Fibroblast of peridontal ligament (primary cell): Measurements from ENCODE around the gene OXSM.
A peak's percentile ranks its signal among the peaks of the same experiment; 100 is the strongest.

Source experiments
- DNase-seq: peaks from one replicate; pipeline ENCODE4 v3.0.0-alpha.2; 2010; ENCODE audit errors: extremely low read depth

OXSM gene

DNA sequence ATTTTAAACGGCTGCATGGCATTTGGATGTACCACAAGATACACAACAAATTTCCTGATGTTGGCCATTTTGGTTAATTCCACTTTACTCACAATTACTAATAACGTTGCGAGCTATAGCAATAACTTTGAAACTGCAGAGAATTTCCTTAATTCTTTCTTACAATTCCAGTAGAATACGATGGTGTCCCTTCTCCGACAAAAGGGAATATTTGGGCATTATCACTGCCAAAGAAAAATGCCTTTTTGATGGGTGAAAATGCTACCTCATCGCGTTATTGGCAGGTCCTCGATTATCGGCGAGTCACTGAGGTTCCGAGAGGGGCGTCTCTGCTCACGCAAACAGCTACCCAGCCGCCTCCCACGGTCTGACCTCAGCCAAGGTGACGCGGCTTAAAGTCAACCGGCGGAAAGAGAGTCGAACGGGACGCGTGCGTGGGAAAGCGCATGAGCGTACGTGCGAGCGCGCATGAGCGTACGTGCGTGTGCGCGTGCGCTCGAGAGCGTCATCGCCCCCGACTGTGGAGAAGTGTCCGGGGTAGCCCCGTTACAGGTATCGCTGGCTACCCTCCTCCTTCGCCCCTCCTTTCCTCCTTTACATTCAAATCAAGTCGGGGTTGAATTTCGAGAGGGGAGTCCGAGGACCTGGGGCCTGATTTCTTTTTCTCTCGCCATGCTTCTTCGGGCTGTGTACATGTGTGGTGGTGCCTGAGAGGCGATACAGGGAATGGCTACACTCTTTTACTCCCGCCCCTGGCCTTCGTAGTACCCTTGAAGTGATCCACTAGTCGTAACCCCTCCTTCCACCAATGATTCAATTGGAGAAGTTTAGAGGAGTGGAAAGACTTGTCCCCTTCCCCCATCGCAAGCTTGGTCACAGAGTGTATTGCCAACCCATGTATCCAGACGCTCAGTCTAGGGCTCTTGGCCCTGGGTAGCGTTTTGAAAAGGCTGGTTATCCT, at the start of gene OXSM:
Gene OXSM, plus strand, starts transcription at position 495 of the 961 bp plus-strand sequence. CDS start 931 bp downstream, outside the sequence.
- DNase-seq, result peak; percentile 89

DNA sequence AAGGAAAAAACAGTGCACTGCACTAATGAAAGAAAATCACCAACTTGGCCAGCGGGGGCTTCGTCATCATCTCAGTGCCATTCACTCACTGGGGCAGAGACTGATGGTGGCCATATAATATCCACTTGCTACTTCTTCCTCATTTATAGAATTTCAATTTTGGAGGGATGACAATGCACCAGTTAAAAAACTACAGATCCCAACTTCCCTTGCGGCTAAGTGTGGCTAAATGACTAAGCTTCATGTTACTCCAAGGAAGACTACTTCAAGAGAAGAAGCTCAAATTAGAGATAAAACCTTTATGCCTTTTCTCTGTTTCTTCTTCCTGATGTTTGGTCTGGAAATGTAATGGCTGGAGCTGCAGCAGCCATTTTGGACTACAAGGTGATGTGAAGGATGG, 45.4 kb upstream of the OXSM start:
- DNase-seq, result no peak

DNA sequence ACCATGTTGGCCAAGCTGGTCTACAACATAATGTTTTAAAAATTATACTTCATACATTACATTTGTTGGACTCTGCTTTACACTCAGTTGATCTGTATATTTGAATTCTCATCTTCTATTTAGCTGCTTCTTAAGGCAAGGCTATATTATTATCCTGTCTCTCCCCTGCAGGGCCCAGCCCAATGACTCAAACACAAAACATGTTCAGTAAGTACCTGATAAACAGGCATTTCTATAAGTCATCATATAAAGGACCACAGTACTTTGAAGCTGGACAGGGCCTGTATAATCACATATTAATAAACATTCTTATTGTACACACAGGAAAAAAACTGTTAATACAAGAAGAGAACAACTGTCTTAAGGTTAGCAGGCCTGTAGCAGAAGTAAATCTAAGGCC, 42.9 kb upstream of the OXSM start:
- DNase-seq, result no peak

DNA sequence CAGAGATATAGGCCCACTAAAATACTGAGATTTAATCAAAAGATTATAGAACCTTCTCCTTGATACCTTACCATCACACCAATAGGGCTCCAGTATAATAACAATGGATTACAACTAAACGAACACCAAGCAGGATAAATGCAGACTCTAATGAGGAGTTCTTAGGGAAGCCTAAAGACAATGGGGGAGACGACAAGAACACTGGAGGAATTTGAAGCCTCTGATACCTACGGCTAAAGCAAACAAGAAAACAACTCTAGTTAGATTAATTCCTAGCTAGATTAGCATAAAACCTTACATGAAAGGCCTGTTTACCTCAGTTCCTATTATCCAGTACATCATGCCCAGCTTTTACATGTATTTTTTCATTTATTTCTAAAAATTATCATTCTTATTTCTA, 41.7 kb upstream of the OXSM start:
- DNase-seq, result no peak

DNA sequence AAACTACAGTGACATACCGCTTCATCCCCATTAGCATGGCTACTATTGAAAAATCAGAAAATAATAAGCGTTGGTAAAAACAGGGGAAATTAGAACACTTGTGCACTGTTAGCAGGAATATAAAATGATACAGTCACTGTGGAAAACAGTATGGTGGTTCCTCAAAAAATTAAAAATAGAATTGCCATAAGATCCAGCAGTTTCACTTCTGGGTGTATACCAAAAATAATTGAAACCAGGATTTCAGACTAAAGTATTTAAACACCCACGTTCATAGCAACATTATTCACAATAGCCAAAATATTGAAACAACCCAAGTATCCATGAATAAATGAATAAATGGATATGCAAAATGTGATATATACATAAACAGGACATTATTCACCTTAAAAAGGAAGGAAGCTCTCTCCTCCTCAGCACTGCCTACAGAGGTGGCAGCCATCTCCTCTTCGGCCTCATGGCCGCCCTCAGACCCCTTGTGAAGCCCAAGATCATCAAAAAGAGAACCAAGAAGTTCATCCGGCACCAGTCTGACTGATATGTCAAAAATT, 40.8 kb upstream of the OXSM start:
- peak; percentile 5 for DNase-seq

DNA sequence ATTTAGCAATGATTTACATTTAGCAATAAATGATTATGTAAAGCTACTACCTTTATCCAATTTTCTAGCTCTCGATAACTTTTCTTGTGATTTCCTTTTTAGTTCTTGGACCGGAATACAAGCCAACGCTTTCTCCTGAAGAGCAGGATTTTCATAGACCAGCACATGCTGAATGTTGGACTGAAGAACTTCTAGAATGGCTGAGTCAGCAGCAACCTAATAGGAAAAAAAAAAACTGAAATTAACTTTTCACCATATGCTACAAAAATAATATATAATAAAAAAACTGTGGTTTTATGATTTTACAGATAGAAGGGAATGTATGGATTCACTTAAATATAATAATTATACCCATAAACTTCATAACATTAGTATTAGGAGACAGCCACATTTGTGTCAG, 38.8 kb upstream of the OXSM start:
- DNase-seq, result no peak

DNA sequence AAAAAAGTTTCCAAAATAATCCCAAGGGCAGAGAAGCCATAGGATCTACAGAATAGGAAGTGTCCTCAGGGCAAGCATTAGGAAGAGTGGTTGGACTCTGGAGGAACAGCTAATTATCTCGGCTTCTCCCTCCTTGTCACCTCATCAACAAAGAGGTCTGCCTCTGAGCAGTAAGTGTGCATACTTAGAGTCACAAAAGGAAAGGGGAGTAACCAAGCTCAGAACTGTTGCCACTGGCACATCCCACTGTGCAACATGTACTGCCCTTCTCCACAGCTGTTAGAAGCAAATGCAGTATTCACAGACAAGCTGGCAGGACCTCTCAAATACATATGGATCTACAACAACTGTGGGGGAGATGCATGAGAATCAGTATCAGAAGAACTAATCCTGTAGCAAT, 38.2 kb upstream of the OXSM start:
- DNase-seq, result no peak

DNA sequence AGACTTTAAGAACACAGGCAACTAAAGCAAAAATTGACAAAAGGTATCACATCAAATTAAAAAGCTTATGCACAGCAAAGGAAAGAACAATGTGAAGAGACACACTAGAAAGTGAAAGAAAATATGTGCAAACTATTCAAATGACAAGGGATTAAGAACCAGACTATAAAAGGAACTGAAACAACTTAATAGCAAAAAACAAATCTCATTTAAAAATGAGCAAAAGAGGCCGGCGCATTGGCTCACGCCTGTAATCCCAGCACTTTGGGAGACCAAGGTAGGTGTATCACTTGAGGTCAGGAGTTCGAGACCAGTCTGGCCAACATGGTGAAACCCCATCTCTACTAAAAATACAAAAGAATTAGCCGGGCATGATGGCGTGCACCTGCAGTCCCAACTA, 21.0 kb upstream of the OXSM start:
- no peak for DNase-seq

DNA sequence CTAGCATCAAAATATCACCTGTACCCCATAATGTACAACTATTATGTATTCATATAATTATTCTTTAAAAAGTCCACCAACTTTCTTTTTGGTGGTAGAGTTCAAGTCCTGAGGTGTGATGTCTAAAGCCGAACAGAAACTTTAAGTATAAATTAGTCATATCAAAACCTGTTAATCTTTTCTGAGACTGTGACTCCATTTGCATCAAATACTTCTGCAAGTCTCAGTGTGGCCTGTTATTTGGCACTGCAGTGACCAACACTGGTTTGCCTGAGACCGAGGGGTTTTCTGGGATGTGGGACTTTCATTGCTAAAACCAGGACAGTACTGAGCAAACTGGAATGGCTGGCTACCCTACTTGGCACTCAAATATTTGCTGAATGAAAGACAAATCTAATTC, 14.0 kb upstream of the OXSM start:
- DNase-seq, result no peak

DNA sequence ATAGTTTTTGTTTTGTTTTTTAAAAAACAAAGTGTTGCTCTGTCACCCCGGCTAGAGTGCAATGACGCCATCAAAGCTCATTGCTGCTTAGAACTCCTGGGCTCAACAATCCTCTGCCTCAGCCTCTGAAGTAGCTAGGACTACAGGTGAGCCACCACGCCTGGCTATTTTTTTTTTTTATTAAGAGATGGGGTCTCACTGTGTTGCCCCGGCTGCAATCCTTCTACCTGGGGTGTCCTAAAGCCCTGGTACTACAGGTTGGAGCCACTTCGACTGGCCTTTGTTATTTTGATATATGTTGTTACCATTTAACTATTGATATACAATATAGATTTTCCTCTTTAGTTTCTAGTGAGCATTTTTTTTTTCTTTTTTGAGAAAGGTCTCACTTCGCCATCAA, 9.3 kb upstream of the OXSM start:
- DNase-seq, result no peak

DNA sequence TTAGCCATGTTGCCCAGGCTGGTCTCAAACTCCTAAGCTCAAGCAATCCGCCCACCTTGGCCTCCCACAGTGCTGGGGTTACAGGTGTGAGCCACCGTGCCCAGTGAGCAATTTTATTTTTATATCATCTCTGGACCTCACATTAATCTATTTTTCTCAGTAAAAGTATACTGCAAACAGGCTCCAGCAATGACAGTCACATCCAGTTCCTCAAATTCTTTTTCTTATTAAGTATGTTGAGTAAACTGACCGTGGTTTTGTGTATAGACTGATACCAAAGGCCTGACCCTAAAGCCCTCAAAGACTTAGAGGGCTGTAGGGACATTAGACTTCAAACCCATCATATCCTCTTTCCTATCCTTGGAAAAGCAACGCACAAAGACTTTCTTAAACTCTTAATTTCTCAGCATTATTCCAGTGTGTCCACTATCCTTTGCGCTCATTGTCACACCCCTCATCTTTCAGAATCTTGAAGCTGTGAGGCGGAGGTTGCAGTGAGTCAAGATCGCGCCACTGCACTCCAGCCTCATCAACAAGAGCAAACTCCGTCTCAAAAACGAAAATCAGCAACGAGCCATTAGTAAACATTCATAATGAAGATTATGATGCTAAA, 8.6 kb upstream of the OXSM start:
- DNase-seq, result no peak

DNA sequence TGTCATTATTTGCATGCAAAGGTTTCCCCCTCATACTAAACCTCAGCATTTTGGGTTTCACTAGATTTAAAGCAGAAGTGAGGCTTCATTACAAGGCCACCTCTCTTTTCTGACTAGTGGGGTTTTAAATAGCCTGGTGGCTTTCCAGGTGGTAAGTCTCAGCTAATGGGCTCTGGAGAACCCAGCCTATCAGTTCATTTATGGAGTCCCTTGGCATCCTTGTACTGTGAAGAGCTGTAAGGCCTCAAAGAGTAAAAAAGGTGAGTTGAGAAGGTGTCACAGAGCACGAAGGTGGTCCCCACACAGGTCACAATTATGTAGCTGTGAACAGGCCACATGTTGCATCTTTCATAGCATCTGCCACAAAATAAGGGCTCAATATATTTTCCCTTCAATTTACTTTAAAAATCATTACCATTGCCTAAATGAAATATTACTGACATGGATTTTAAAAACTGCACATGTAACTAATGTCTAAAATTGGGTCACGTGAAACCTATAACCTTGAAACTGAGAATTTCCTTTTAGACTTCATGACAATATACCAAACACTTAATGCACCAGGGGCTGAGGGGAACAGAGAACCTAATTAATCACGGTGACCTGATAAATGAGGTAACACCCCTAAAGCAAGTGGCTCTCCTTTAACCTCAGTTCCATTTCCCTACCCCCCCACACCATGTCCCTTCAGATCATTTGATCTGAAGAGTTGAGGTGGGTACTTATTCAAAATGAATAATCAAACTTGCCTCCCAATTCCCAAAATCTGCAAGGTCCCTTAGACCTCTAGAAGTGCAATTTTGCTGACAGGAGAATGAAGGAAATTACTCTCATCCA, 7.9 kb upstream of the OXSM start:
- DNase-seq, result no peak

DNA sequence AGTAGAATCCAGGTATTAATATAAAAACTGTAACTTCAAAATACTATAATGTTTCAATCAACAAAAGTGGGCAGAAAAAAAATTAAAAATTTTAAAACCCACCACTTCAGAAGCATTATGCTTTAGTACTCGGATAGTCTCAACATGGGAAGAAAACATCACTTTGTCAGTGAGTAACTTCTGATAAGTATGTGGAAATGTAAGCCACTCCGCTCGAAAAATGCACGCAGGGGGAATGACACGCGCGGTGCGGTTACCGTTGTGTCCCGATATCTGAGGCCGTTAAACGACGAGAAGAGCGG, 7.3 kb upstream of the OXSM start:
- DNase-seq, result peak; percentile 39

DNA sequence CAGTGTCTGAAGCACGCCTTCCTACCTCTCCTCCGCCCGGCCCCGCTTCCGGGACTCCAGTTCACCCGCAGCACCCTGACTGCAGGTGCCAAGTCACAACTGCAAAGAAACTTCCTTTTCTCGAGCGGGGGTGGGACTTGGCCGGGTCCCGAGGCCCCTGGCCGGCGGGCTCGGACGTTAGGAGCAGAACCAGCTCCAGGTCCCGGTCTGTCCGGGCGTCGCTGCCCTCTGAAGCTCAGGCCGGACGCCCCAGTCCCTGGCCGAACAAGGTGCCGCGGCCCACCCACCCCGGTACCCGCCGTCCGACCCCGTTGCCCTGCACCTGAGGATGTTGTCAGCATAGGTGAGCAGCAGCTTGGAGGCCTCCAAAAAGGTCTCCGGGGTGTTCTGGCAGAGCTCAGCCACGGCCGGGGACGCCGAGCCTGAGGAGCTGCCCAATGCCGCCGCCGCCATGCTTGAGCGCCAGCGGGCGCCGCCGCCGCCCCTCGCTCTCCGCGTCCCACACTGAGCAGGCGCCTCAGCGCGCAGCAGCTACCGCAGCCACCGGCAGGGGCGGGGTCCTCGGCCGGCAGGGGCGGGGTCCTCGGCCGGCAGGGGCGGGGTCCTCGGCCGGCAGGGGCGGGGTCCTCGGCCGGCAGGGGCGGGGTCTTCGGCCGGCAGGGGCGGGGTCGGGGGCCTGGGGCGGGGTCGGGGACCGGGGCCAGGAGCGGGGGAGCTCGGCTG, 6.8 kb upstream of the OXSM start, which contains the start of gene NGLY1:
Gene NGLY1, minus strand, starts transcription at position 506 of the 723 bp plus-strand sequence. Its CDS starts 53 bp downstream, at position 453.
- peak; percentile 66 for DNase-seq

DNA sequence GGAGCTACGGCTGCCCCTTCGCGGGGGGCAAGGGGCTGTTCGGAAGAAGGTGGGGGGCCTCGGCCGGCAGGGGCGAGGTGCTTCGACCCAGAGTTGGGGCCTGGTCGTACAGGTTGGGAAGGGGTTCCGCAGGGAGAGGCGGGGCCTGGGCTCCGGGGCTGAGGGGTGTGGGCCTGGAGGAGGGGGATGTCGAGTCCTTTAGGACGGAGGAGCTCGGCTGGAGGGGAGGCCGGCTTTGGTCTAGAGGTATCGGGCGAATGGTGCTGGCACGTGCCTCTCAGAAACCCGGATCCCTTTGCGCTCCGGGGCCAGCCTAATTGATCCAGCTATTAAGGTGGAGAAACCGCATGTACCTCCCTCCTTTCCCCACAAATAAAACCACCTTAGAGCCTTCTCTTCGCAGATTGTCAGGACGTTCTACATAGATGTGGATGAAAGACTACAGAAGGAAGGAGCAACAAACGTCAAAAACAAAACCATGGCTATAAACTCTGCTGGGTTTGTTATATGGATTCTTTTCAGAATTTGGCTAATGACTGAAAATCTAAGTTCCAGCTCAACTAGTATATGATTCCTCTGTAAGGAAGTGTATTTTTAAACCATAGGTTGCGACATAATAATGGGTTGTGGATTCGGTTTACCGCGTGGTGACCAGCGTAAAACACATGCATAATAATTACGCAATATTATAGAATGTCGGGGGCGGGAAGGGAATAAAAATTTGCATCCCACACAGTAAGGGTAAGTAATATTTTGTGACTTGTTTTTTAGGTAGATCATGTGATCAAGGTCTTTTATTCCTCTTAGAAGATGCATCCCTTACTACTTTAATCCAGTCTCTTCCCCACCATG, 6.0 kb upstream of the OXSM start:
- DNase-seq, result peak; percentile 31

DNA sequence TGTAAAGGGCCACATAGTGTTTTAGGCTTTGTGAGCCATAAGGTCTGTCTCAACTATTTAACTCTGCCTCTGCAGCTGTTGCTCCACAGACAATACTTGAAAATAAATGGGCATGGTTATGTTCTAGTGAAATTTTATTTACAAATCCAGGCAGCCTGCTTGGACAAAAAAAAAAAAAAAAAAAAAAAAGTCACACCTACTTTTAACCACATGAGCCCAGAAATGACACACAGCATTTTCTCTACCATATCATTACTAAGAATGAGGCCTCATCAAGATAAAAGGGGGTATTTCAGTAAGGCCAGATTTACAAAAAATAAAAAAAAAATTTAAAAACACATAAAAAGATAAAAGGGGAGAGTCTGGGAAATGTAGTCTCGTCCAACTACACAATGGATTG, 4.9 kb upstream of the OXSM start:
- DNase-seq, result no peak

DNA sequence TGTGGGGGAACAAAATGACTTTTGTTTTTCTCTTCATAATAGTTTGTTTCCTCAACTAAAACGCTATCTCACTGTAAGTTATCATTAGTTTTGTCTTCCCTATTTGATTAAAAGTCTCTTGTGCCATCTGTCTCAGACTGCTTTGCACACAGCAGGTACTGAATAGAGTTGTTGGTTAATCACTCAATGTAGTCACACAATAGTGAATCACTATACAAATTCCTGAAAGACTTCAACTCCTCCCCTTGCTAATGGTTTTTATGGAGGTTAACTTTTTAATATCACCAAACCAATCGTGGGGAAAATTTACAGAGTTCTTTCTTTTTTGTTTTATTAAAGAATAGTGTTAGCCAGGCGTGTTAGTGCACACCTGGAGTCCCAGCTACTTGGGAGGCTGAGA, 4.1 kb upstream of the OXSM start:
- DNase-seq, result no peak

DNA sequence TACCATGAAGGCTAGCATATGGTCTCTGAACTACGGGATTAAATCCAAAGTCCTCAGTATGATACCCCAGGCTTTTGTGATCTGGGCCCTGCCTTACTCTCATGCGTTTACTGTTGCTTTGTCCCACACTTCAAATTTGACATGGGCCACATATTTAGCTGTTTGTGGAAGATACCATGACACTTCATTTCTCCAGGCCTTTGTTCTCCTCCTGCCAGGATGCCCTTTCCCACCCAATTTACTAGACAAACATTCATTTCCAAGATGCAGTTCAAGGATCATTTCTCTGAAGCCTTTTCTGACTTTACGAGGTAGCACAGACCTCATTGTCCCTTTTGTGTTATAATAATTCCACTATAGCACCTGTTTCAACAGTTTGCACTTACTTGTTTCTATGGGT, 2.2 kb upstream of the OXSM start:
- DNase-seq, result no peak

DNA sequence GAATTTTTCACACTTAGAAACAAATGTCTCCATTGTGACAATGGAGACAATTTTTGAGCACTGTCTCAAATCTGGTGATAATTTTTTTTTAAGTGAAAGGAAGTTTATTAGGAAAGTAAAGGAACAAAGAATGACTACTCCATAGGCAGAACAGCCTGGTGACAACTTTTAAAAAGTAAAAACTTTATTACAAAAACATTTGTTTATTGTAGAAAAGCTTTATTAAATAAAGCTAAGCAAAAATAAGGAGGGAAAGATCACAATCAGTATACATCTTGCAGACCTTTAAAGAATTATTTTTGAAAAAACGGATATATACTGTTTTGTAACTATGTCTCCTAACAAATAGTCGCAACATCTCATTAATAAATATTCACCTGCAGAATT, 688 bp upstream of the OXSM start:
- no peak for DNase-seq

DNA sequence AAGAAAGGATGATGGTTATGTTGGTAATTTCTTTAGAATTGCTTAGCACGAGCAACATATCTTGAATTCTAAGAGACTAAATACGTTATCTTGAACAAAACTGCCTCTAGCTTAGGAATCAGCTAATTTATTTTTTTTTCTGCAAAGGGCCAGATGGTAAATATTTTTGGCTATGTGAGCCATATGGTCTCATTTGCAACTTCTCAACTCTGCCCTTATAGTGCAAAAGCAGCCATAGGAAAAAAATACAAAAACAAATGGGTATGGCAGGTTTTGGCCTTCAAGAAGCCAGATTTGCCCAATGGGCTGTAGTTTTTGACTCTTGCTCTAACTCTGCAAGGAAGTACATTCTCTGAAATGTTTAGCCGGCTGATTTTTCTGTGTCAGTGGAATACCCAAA, 11.9 kb downstream of the OXSM start:
- no peak for DNase-seq

DNA sequence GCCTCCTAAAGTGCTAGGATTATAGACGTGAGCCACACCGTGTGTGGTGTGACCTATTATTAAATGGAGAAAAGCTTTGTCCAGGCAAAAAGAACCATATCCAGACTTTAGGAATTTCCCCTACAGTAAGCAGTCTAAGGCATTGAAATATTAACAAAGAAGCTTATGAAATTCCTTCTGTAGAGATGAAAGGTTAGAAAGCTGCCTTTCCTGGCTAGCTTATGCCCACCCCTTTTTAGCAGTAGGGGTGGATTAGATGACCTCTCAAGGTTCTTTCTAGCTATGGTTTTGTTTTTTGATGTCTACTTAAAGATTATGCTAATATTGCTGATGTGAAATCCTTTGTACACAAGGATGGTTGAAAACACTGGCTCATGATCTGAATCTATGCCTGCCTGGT, 13.9 kb downstream of the OXSM start:
- no peak for DNase-seq
